NCI-H748 (cell line): ENCODE results near the gene FAM149A.

Experiments used
- DNase-seq: peaks from one replicate; lab custom pipeline; 2025; ENCODE audit not compliant: unreplicated experiment; lab: John Stamatoyannopoulos, UW

FAM149A gene

DNA sequence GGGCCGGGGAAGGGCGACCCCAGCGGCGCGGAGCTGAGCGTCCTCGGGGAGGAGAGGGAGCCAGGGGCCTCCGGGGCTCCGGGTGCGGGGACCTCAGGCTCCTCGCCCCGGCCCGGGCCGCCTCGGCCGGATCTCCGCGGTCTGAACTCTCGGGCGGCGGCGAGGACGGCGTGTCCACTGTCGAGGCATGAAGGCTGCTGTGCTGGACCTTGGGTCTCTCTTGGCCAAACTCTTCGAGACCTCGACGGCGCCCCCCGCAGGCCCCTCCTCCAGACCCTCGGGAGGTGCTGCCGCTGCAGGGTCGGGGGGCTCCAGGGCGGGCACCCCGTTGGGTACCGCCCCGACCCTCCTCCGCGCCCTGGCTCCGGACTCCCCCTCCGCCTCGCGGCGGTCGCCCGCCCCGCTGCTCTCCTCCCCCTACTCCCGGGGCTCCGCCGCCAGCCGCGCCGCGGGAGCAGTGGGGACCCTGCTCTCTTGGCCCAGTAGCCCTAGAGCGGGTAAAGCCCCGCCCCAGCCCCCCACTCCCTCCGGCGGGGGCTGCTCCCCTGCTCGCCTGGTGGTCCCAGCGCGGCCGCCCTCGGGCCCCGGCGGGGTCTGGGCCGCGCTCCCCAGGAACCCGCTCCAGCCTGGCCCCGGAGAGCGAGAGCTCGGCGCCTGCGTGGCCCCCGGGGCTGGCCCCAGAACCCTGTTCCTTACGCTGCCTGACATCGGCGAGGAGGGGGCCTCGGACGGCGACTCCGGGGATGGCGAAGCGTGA is 564 bp downstream of the FAM149A start:
- DNase-seq, result peak; percentile 38

DNA sequence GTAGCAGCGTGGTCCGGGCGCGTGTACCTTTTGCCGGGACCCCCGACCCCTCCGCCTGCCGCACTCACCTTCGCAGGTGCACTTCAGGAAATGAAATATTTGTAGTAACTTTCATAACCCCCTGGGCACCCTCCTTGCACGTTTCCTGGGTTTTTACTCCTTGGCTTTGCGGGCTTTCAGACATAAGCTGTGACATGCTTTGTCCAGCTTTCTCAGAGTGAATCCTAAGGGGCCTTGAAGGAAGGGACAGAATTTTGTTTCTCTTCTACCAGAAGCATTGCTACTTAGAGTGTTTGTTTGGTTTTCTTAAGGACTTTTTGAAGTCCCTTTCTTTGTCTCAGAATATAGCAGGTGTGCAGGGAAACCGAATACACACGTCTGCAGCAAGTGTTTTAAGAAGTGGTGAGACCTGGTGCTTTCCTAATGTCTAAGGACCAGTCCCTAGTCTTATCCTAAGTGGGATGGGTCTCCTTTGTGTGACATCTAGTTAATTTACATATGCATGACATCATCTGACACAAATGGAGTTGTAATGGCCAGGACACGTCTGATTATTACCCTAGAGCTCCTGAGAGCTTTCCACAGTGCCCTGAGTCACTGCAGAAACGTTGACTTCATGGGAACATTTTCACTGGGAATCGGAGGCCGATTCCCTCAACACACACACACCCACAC is 1.3 kb downstream of the FAM149A start:
- DNase-seq, result peak; percentile 51

DNA sequence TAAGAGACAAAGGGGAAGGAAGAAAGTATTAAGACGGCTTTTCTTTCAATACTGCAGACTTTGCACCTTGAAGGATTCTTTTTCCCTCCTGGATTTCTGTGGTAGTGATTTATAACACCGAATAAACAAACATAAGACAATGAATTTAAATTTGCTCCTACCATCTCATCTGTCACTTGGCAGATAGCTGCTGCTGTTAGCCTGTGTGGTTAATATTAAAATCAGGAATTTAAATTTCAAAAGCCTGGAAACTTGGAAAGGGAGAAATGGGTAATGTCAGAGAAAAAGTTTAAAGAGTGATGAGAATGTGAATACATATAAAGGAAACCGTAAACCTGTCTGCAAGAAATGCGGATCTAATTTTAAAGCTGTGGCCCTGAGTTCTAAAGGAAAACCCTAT is 3.4 kb downstream of the FAM149A start:
- DNase-seq, result no peak

DNA sequence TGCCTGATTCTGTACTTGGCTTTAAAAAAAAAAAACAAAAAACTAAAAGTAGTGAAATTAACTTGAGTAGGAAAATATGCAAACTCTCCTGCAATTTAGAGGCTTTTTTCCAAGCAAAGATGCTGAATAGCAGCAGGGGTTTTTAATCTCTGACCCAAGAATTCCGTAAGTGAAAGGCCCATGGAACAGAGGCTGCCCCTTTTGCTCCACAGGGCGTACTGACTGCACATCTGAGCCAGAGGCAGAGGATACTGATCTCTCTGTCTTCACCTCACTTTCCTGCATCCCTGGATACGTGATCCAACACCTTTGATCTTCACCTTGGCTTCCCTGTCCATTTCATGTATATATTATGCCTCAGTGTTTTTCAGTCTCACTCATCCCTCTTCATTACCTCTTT is 3.9 kb downstream of the FAM149A start:
- no peak for DNase-seq

DNA sequence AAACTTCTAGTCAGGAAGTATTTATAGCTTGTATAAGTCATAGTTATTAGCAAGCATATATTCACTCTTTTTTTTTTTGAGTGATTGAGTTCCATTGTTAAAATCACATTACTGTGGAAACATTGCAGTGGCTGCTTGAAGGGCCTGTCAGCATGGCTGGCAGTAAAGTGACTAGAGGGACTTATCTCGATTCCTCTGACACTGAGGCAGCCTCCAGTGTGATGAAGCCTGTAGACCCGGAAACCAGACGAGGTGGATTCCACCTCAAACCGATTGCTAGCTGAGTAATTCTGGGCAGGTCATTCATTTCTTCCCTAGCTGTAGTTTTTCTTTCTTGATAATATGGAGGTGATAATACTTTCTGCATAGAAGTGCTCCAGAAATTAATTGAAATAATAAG is 4.7 kb downstream of the FAM149A start:
- no peak for DNase-seq

DNA sequence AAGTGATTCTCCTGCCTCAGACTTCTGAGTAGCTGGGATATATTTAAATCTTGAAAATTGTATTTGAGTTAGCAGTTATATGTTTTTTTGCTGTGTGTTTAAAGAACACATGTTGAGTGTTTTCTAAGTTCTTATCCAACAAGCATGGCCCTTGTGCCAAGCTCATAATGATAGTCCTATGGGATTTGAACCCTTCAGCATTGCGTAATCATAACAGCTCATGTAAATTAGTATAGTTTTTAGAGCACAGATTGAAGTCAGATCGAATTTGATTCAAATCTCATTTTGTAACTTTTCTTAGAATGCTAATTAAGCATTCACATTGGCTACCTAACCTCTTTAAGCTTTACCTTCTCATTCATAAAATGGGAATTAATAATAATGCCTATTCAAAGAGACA is 12.2 kb downstream of the FAM149A start:
- DNase-seq, result no peak

DNA sequence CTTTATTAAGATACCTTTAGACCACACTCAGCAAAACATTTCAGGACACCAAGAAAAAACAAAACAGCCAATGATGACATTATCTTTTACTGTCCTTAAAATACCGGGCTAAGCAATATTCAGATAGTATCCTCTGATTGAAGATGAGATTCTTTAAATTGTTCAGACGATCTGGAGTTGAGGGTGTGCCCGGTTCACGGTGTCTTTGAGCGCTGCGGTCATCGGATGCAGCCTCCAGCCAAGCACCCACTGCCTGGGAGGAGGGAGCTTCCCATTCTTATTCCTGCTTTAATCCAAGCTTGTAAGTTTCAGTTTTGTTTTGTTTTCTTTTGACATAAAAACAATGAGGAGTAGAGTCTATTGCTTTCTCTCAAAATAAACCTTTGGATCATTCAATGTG is 14.1 kb downstream of the FAM149A start:
- DNase-seq, result no peak

DNA sequence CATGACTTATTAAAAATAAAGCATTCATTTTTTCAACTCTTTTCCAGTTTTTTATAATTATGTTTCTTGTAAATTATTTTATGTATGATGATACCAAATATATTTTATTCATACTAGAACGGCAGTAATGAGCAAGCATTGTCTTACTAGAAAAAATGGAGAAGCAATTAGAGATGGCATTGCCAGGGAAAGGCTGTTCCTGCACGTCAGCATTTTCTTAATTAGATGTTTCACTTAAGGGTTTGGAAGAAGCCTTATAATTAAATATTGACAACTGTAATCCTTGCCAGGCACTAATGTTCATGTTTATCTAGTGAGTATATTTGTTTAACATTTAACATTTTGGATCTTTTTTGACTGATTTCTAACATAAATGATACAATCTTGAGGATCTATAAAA is 16.6 kb downstream of the FAM149A start:
- no peak for DNase-seq

DNA sequence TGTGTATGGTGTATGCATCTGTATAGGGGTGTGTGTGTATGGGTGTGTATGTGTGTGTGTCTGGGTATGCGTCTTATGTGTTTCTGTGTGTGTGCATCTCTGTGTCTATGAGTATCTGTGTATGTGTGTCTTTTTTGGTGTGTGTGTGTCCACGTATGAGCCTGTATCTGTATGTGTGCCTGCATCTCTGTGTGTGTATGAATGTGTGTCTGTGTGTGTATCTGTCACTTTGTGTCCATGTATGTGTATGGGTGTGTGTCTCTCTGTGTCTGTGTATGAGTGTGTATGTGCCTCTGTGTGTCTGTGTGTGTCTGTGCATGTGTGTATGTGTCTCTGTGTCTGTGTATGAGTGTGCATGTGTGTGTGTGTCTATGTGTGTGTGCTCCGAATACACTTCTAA is 24.3 kb downstream of the FAM149A start:
- no peak for DNase-seq

DNA sequence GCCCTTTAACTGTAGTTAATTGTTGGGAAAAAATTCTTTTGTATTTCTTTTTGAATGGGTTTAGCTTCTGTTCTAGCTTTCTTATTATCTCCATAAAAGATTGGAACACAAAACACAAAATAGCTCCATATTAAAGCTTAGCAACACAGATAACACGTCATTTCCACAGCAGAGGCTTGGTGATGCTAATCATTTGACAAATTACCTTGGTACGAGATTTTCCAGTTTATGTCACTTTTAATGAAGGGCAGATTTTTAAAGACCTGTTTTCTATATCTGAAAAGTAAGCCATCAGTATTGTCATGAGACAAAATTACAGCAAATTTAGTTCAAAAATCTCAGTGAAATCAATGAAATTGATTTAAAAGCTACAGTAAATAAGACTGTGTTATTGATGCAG is 27.4 kb downstream of the FAM149A start:
- DNase-seq, result no peak

DNA sequence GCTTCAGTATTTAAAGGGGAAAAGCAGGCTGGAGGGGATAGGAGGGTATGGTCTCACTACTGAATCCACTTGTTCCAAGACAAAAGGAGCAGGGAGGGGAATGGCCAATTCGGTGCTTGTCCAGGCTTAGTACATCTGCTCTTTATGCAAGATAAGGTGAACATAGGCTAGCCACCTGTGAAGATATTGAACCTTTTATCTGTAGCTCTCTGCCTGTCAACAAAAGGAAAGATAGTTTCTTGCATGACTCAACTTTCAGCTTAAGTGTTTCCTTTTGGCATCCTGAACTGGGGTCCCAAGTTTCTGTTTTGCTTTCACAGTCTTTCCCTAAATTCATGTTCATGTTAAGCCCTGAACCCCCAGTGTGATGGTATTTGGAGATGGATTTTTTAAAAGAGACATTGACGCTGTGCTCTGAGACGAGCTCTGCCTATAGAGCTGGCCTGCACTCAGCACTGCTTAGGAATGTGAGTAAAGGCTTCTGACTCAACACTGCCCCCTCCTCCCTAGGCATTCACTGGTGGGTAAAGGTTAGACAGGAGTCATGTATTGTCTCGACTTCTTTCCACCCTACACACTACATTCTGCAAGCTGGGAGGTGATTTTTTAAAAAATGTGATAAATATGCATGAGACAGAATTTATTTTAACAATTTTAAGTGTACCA is 28.2 kb downstream of the FAM149A start:
- DNase-seq, result no peak

DNA sequence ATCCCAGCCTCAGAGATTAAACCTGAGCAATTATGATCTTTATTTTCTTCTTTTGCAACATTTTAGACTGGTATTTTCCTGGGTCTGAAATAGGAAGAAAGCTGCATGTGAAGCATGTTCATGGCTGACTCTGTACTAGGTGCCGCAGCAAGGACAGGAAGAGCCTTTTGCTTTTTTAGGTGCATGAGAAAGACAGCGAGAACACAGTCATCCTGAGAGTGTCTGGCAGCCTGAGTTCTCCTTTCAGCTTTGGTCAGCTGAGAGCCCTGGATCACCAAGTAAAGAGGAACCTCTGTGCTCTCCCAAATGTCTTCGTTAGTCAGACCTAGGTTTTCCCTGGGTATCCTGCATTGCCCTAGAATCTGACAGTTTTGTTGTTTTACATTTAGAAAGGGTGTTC is 29.8 kb downstream of the FAM149A start:
- DNase-seq, result no peak

DNA sequence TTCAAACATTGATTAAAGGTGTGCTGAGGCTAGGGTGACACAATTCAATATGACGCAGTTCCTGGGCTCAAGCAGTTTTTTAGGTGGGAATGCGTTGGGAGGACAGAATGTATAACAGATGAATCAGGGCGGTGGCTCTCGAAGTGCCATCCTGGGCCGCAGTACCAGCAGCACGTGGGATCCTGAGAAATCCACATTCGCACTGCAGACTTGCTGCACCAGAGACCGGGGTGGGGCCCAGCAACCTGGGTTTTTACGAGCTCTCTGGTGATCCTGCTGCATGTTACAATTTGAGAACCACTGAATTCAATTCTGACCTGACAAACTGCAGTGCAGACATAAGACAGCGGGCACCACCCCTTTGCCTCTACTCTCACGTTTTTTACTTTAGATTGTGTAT is 30.4 kb downstream of the FAM149A start:
- no peak for DNase-seq

DNA sequence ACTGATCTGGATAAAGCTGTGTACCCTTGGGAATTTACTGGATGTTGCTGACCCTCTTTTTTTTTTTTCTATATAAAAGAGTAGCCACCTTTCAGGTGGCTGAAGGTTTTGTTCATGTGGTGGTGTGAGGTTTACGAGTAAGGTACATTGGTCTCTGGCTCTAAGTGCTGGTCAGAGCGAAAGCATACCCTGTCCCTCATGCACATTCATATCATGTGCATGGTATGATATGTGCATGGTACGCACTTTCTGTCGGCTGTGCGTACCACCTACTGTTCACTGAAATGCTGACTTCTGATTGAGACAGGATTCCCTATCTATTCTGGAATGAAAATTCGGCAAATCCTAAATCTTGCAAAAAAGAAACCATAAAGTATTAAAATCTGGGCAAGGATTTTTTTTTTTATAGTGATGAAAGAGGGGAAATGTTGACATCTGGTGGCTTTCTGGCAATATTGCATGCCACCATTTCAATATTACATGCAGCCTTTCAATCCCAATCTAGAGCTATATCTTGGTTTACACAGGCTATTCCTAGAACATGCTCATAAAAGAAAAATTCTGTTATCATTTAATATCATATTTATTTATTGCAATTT is 32.8 kb downstream of the FAM149A start:
- peak; percentile 19 for DNase-seq

DNA sequence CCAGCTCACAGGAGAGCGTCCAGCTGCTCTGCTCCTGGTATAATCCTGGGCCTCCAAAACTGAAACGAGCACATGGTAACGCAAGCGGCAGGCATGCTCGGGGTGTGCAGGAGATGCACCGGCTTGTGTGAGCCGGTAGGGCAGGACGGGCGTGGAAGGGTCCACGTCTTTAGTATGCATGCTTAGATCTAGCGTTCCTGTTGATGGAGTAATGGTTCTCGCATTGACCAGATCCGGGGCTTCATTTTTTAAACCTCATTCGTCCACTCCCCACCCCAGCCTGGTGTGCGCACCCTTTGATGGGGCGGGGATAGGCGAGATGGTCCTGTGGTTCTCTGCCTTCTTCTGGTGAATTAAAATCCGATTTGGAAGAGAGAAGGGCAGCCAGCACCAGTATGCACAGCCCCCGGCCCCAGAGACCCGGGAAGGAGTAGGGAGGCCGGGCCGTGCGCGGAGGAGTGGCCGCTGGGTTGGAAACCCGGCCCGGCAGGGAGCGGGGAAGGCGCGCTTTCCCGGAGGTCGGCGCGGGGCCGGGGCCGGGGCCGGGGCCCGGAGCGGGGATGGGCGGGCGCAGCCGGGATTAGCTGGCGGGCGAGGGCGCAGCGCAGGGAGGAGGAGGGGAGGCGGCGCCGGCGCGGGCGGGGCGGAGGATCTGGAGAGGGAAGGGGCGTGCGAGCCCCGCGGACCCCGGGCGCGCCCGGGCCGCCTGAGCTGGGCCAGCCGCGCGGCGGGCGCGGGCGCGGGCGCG is 39.9 kb downstream of the FAM149A start:
- peak; percentile 61 for DNase-seq

DNA sequence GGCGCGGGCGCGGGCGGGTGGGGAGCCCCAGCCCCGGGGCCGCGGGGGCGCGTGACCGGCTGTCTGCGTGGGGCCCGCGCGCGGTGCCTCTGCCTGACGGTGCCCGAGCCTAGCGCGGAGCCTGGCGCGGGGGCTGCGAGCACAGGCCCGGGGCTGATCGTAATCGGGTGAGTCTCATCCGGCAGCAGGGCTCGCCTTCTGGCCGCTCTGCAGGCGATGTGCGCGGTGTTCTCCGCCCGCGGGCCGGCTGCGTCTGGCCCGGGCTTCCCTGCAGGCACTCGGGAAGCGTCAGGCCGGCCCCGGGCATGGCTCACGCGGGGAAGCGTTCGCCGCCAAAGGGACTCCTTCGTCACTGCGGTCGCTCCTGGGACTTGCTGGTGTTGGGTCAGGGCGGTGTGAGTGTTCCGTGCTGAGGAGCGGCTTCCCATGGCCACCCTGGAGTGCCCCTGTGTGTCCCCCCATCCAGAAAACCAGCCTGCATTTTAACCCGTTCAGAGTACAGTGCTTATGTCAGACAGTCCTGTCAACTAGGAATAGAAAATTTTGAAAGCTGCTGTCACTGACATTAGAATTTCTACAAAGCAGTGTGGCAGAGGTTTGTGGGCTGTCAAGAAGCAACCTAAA is 40.6 kb downstream of the FAM149A start:
- peak; percentile 56 for DNase-seq

DNA sequence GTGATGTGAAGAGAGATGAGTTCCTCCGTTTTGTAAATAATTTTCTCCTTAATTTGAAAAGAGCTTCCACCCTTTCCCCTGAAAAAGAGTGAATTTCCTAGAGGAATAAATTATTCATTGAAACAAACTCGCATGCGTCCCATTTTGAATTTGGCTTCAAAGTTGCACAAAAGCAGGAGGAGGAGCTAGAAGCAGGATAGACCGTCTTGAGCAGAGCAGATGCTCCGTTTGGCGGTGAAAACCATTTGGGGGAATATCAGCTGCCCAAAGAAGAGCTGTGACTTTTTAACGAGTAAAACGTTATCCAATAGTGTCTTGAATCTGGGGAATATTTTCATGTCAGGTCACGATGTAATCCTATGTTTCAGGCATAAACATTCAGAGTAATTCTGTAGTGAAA is 42.0 kb downstream of the FAM149A start:
- no peak for DNase-seq

DNA sequence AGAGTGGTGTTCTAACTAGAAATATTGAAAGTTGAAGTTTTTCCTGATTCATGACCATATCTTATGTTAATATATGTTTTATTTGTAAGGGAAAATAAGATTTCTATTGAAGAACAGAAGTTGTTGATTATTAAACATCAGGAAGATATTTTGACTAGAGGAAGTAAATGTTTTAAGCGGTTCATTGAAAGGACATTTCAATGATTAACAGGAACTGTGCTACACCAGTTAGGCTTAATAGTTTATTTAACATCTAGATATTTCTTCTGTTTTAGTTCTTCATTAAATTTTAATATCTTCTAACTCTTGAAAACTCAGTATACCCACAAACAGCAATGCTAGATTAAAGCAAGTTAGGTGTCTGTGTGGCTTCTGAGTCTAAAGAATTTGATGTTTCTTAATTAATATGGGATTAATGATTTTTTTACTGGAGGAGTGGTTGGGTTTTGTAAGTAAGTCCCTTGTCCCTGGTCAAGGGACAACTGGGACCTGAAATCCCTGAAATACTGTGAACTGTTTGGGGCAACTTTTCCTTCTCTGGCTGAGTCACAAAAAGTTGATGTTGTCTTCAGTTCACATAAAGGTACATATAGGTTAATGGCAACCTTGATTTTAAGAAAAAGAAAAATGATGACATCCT is 44.0 kb downstream of the FAM149A start:
- no peak for DNase-seq

DNA sequence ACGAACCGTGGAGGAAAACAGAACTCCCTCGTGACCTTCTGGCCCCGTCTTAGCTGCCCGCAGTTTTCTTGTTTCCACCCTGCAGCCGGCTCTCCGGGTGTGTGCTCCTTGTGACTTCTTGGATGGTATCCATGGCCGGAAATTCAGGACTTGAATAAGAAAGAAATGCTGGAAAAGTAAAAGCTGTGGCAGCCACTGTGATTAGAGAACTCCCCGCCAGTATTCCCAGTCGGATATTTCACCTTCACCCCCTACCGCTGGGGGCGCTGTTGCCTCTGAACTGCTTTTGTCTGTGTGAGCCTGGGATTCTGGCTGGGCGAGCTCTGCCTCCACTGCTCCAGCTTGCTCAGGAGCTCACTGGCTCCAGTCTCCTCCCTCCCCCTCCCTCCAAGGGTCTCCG is 45.4 kb downstream of the FAM149A start:
- peak; percentile 41 for DNase-seq

DNA sequence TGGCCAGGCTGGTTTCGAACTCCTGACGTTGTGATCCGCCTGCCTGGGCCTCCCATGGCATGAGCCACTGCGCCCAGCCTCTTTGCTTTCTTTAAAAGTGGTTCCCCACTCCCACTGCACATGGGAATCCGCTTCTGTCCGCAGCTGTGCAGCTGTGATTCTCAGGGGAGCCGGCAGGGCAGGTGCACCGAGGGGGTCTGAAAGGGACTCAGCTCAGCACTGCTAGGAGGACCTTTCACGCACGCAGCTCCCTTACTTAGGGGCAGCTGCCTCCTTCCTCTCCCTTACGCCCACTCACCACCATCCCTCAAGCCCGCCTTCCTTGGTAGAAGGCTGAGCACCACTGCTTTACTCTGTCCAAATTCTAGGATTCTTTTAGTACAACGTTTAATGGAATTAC is 46.4 kb downstream of the FAM149A start:
- DNase-seq, result no peak
